Measurements from ENCODE around the gene SLC4A1AP.

The SLC4A1AP gene

DNA sequence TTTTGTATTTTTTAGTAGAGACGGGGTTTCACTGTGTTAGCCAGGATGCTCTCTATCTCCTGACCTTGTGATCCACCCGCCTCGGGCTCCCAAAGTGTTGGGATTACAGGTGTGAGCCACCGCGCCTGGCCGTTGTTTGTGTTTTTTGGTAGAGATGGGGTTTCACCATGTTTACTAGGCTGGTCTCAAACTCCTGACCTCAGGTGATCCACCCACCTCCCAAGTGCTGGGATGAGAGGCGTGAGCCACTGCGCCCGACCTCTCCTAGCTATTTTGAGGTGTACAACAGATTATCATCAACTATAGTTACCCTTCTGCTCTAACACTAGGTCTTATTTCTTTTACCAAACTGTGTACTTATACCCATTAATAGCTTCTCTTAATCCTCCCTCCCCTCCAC is 78.9 kb downstream of the SLC4A1AP start:
- DNase-seq (ENCODE audit: low spot score): no peak

Measured in globus pallidus (tissue), 1 donor.